WTC11 (cell line): ENCODE results near the gene KLHDC4. TPM values are rescaled to one million over a fixed set of nuclear protein-coding genes. Genes with fewer than 3 reads are reported as not detected.

Source experiments
- ATAC-seq: fragments of 200-7000 bp; cut with Tn5 transposase; 2 replicates; pipeline ENCODE4 v1.10.0; 2021; ENCODE audit warnings: mild to moderate bottlenecking, moderate library complexity
- CTCF ChIA-PET: fragments of 300-600 bp; sonication (Branson Sonifier 250); formaldehyde crosslinking; loops from one replicate; lab custom pipeline; 2021; ENCODE audit warnings: antibody characterized with exemption; lab: Charles Lee
- POLR2A ChIA-PET: fragments of 350-600 bp; sonication (Branson Sonifier 250); formaldehyde crosslinking; loops from one replicate; lab custom pipeline; 2021; ENCODE audit warnings: antibody characterized with exemption; lab: Charles Lee
- DNase-seq: peaks from one replicate; pipeline ENCODE4 v3.0.0; 2021; ENCODE audit warnings: low spot score
- H3K27ac Mint-ChIP-seq: 2 replicates; pipeline ENCODE4 v1.8.0; 2021; ENCODE audit warnings: mixed read lengths
- H3K27me3 Mint-ChIP-seq: 2 replicates; pipeline ENCODE4 v1.8.0; 2021; ENCODE audit warnings: low read depth, mild to moderate bottlenecking, moderate library complexity, mixed read lengths
- H3K36me3 Mint-ChIP-seq: 2 replicates; pipeline ENCODE4 v1.8.0; 2021; ENCODE audit warnings: mixed read lengths
- H3K4me1 Mint-ChIP-seq: 2 replicates; pipeline ENCODE4 v1.8.0; 2022; ENCODE audit warnings: mixed read lengths
- H3K4me3 Mint-ChIP-seq: 2 replicates; pipeline ENCODE4 v1.8.0; 2021; ENCODE audit warnings: mild to moderate bottlenecking, moderate library complexity, mixed read lengths
- H3K9me3 Mint-ChIP-seq: 2 replicates; pipeline ENCODE4 v1.8.0; 2021; ENCODE audit warnings: mixed read lengths
- ERG ChIP-seq: fragments of 250-450 bp; sonication (Bioruptor Pico); IDR thresholded peaks from 2 replicates; pipeline ENCODE4 v1.8.0; 2021; ENCODE audit warnings: mild to moderate bottlenecking
- ESRRA ChIP-seq: sonication (generic); formaldehyde crosslinking; IDR thresholded peaks from 2 replicates; pipeline ENCODE4 v1.8.1; 2022; ENCODE audit warnings: mild to moderate bottlenecking, missing genetic modification reagents, borderline replicate concordance
- IRF2 ChIP-seq: sonication (generic); formaldehyde crosslinking; IDR thresholded peaks from 2 replicates; pipeline ENCODE4 v1.8.0; 2022; ENCODE audit warnings: low read depth, missing genetic modification reagents, borderline replicate concordance
- MLX ChIP-seq: sonication (generic); formaldehyde crosslinking; IDR thresholded peaks from 2 replicates; pipeline ENCODE4 v1.8.1; 2023; ENCODE audit warnings: mild to moderate bottlenecking, missing genetic modification reagents, moderate library complexity
- NFE2L1 ChIP-seq: sonication (generic); formaldehyde crosslinking; IDR thresholded peaks from 2 replicates; pipeline ENCODE4 v1.8.1; 2023; ENCODE audit warnings: missing genetic modification reagents
- NR2C2 ChIP-seq: sonication (generic); formaldehyde crosslinking; IDR thresholded peaks from 2 replicates; pipeline ENCODE4 v1.8.0; 2022; ENCODE audit warnings: mild to moderate bottlenecking, missing genetic modification reagents
- SOX15 ChIP-seq: fragments of 250-450 bp; sonication (Bioruptor Pico); IDR thresholded peaks from 2 replicates; pipeline ENCODE4 v1.9.0; 2021; ENCODE audit warnings: mild to moderate bottlenecking
- TCF7 ChIP-seq: sonication (generic); formaldehyde crosslinking; IDR thresholded peaks from 2 replicates; pipeline ENCODE4 v1.8.0; 2022; ENCODE audit warnings: mild to moderate bottlenecking, low read depth, missing genetic modification reagents, moderate library complexity
- TEAD4 ChIP-seq: sonication (generic); formaldehyde crosslinking; IDR thresholded peaks from 2 replicates; pipeline ENCODE4 v1.8.0; 2022; ENCODE audit warnings: mild to moderate bottlenecking, missing genetic modification reagents
- ZNF671 ChIP-seq: fragments of 250-450 bp; sonication (Bioruptor Pico); IDR thresholded peaks from 2 replicates; pipeline ENCODE4 v1.8.0; 2021; ENCODE audit warnings: mild to moderate bottlenecking
- total RNA-seq: library from RNA; stranded (reverse); gene quantifications from 3 replicates; pipeline ENCODE4 v1.2.3, GENCODE V29; 2021
- TF ChIP-seq, protein P1 (sequence below): fragments of 250-450 bp; sonication (Bioruptor Pico); IDR thresholded peaks from 2 replicates; pipeline ENCODE4 v1.9.0; 2021; ENCODE audit warnings: mild to moderate bottlenecking, borderline replicate concordance
- TF ChIP-seq, protein P2 (sequence below): fragments of 250-450 bp; sonication (Bioruptor Pico); IDR thresholded peaks from 2 replicates; pipeline ENCODE4 v1.9.0; 2021; ENCODE audit warnings: mild to moderate bottlenecking
- TF ChIP-seq, protein P3 (sequence below): sonication (generic); formaldehyde crosslinking; IDR thresholded peaks from 2 replicates; pipeline ENCODE4 v1.8.1; 2022; ENCODE audit warnings: mild to moderate bottlenecking, moderate library complexity, missing genetic modification reagents
- TF ChIP-seq, protein P4 (sequence below): sonication (generic); formaldehyde crosslinking; IDR thresholded peaks from 2 replicates; pipeline ENCODE4 v1.8.0; 2023; ENCODE audit warnings: missing genetic modification reagents
- TF ChIP-seq, protein P5 (sequence below): fragments of 250-450 bp; sonication (Bioruptor Pico); IDR thresholded peaks from 2 replicates; pipeline ENCODE4 v1.9.0; 2021; ENCODE audit warnings: mild to moderate bottlenecking
- TF ChIP-seq, protein P6 (sequence below): sonication (generic); formaldehyde crosslinking; IDR thresholded peaks from 2 replicates; pipeline ENCODE4 v1.8.1; 2023; ENCODE audit warnings: mild to moderate bottlenecking, missing genetic modification reagents

KLHDC4 gene
- total RNA-seq, 1 experiment from 2014 or later: 63.6 TPM

DNA sequence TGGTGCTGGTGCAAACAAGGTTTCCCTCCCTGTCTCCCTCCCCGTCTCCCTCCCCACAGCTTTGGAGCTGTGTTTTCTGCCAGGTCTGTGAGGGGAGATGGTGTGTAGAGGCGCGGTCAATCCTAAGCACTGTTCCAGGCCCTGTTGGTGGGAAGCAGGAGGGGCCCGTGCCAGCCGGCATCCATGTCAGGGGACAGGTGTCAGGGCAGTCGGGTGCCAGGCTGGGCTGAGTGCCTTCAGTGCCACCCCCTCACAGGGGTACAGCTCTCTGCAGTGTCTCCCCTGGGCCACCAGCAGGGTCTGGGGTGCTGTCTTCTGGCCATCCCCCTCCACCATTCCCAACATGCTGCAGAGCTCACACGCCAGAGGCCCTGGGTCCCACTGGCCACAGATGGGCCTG, 73.6 kb downstream of the KLHDC4 start:
- H3K4me1 Mint-ChIP-seq: no peaks in the 10 kb centered on the region
- no peaks in the 10 kb centered on the region for H3K9me3 Mint-ChIP-seq
- POLR2A ChIA-PET: no interaction called here
- DNase-seq (no peak), ATAC-seq (no peak)
- no peak overlapping the region for H3K27ac Mint-ChIP-seq
- TF ChIP-seq, protein P1, sequence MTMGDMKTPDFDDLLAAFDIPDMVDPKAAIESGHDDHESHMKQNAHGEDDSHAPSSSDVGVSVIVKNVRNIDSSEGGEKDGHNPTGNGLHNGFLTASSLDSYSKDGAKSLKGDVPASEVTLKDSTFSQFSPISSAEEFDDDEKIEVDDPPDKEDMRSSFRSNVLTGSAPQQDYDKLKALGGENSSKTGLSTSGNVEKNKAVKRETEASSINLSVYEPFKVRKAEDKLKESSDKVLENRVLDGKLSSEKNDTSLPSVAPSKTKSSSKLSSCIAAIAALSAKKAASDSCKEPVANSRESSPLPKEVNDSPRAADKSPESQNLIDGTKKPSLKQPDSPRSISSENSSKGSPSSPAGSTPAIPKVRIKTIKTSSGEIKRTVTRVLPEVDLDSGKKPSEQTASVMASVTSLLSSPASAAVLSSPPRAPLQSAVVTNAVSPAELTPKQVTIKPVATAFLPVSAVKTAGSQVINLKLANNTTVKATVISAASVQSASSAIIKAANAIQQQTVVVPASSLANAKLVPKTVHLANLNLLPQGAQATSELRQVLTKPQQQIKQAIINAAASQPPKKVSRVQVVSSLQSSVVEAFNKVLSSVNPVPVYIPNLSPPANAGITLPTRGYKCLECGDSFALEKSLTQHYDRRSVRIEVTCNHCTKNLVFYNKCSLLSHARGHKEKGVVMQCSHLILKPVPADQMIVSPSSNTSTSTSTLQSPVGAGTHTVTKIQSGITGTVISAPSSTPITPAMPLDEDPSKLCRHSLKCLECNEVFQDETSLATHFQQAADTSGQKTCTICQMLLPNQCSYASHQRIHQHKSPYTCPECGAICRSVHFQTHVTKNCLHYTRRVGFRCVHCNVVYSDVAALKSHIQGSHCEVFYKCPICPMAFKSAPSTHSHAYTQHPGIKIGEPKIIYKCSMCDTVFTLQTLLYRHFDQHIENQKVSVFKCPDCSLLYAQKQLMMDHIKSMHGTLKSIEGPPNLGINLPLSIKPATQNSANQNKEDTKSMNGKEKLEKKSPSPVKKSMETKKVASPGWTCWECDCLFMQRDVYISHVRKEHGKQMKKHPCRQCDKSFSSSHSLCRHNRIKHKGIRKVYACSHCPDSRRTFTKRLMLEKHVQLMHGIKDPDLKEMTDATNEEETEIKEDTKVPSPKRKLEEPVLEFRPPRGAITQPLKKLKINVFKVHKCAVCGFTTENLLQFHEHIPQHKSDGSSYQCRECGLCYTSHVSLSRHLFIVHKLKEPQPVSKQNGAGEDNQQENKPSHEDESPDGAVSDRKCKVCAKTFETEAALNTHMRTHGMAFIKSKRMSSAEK: no peak
- TF ChIP-seq IRF2 (CRISPR knock-in tag) (no peak), NR2C2 (no peak), ZNF671 (CRISPR knock-in tag) (no peak), SOX15 (CRISPR knock-in tag) (no peak)
- TF ChIP-seq, protein P2, sequence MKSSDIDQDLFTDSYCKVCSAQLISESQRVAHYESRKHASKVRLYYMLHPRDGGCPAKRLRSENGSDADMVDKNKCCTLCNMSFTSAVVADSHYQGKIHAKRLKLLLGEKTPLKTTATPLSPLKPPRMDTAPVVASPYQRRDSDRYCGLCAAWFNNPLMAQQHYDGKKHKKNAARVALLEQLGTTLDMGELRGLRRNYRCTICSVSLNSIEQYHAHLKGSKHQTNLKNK: no peak
- TF ChIP-seq, protein P3, sequence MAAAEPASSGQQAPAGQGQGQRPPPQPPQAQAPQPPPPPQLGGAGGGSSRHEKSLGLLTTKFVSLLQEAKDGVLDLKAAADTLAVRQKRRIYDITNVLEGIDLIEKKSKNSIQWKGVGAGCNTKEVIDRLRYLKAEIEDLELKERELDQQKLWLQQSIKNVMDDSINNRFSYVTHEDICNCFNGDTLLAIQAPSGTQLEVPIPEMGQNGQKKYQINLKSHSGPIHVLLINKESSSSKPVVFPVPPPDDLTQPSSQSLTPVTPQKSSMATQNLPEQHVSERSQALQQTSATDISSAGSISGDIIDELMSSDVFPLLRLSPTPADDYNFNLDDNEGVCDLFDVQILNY (CRISPR knock-in tag): no peak
- TF ChIP-seq, protein P4, sequence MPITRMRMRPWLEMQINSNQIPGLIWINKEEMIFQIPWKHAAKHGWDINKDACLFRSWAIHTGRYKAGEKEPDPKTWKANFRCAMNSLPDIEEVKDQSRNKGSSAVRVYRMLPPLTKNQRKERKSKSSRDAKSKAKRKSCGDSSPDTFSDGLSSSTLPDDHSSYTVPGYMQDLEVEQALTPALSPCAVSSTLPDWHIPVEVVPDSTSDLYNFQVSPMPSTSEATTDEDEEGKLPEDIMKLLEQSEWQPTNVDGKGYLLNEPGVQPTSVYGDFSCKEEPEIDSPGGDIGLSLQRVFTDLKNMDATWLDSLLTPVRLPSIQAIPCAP: no peak
- no peaks in the 10 kb centered on the region for H3K27me3 Mint-ChIP-seq
- H3K36me3 Mint-ChIP-seq: peaks cover 11% of the 10 kb centered on the region
- CTCF ChIA-PET: interaction anchor here (1.0 to 2.7 kb wide), 4 partner anchors 11 to 121 kb away, joined by 3 to 13 read pairs (median 4); no protein-coding TSS in a partner anchor
- no peak overlapping the region for H3K4me3 Mint-ChIP-seq

GRCh38 chr16:87691686-87692079, 74.1 kb downstream of the KLHDC4 start:
- no peaks in the 10 kb centered on the region for H3K27me3 Mint-ChIP-seq
- POLR2A ChIA-PET: no interaction called here
- DNase-seq: no peak
- ATAC-seq: no peak
- H3K36me3 Mint-ChIP-seq: peaks cover 9% of the 10 kb centered on the region
- H3K4me3 Mint-ChIP-seq: no peak overlapping the region
- no peak for TF ChIP-seq NFE2L1 (CRISPR knock-in tag)
- no peak for TF ChIP-seq MLX (CRISPR knock-in tag)
- TF ChIP-seq, protein P5, sequence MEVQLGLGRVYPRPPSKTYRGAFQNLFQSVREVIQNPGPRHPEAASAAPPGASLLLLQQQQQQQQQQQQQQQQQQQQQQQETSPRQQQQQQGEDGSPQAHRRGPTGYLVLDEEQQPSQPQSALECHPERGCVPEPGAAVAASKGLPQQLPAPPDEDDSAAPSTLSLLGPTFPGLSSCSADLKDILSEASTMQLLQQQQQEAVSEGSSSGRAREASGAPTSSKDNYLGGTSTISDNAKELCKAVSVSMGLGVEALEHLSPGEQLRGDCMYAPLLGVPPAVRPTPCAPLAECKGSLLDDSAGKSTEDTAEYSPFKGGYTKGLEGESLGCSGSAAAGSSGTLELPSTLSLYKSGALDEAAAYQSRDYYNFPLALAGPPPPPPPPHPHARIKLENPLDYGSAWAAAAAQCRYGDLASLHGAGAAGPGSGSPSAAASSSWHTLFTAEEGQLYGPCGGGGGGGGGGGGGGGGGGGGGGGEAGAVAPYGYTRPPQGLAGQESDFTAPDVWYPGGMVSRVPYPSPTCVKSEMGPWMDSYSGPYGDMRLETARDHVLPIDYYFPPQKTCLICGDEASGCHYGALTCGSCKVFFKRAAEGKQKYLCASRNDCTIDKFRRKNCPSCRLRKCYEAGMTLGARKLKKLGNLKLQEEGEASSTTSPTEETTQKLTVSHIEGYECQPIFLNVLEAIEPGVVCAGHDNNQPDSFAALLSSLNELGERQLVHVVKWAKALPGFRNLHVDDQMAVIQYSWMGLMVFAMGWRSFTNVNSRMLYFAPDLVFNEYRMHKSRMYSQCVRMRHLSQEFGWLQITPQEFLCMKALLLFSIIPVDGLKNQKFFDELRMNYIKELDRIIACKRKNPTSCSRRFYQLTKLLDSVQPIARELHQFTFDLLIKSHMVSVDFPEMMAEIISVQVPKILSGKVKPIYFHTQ (CRISPR knock-in tag): no peak
- TF ChIP-seq TEAD4 (CRISPR knock-in tag): no peak
- TF ChIP-seq TCF7 (CRISPR knock-in tag): no peak
- TF ChIP-seq ERG (CRISPR knock-in tag): no peak
- TF ChIP-seq ESRRA (CRISPR knock-in tag): no peak
- TF ChIP-seq, protein P6, sequence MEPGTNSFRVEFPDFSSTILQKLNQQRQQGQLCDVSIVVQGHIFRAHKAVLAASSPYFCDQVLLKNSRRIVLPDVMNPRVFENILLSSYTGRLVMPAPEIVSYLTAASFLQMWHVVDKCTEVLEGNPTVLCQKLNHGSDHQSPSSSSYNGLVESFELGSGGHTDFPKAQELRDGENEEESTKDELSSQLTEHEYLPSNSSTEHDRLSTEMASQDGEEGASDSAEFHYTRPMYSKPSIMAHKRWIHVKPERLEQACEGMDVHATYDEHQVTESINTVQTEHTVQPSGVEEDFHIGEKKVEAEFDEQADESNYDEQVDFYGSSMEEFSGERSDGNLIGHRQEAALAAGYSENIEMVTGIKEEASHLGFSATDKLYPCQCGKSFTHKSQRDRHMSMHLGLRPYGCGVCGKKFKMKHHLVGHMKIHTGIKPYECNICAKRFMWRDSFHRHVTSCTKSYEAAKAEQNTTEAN: no peak
- TF ChIP-seq, all 79 proteins: peak for 0
- Mint-ChIP-seq H3K27ac (no peak overlapping the region), H3K4me1 (no peaks in the 10 kb centered on the region), H3K9me3 (no peaks in the 10 kb centered on the region)
- CTCF ChIA-PET: interaction anchor here (1.0 to 2.7 kb wide), 2 partner anchors 11 to 12 kb away, joined by 4 to 13 read pairs; no protein-coding TSS in a partner anchor
